Measurements from ENCODE around the gene DIAPH3.

The DIAPH3 gene

DNA sequence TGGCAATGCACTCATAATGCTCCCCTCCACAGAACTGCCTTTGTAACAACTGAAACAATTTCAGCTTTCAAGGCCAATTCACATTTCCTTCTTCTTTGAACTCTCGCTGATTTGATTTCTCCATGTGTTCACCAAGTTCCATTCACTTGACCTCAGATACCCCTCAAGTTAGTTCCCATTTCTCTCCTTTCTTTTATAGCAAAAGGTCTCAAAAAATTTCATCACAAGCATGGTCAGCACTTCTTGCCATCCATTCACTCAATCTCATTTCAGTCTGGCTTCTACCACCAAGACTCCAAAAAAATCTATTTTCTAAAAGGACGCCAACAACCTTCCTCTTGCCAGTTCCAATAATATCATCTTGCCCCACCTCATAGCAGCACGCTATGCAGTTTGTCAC lies 135.7 kb downstream of the DIAPH3 start:
- in situ Hi-C loops (cut with MboI; ENCODE audit: low sequenced_read_pairs): no loop called here

DNA sequence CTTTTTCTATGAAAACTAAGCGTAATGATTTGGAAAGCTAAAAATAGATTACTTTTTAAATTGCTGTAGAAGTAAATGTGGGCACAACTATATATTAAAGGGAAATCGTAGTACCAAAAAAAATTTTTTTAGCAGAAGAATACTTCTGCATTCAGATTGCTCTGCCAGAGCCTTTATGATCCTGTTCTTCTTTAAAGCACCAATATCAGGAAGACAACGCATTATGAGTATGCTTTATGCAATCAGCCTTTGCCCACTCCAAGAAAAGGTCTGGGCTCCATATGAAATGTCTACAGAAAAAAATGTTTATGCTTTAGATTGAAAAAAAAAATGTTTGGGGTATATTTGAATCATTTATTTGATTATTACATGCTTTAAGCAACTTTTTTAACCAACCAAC lies 137.4 kb downstream of the DIAPH3 start:
- in situ Hi-C loops (cut with MboI; ENCODE audit: low sequenced_read_pairs): no loop called here

DNA sequence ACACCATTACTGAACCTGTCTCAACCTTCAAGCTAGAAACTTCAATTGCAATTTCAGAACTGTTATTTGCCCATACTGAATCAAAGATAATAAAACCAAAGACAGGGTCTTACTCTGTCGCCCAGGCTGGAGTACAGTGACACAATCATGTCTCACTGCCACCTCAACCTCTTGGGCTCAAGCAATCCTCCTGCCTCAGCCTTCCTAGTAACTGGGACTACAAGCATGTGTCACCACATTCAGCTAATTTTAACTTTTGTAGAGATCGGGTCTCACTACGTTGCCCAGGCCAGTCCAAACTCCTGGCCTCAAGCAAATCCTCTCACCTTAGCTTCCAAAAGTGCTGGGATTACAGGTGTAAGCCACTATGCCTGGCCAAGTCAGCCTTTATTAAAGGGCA lies 143.4 kb downstream of the DIAPH3 start:
- in situ Hi-C loops (cut with MboI; ENCODE audit: low sequenced_read_pairs): no loop called here

DNA sequence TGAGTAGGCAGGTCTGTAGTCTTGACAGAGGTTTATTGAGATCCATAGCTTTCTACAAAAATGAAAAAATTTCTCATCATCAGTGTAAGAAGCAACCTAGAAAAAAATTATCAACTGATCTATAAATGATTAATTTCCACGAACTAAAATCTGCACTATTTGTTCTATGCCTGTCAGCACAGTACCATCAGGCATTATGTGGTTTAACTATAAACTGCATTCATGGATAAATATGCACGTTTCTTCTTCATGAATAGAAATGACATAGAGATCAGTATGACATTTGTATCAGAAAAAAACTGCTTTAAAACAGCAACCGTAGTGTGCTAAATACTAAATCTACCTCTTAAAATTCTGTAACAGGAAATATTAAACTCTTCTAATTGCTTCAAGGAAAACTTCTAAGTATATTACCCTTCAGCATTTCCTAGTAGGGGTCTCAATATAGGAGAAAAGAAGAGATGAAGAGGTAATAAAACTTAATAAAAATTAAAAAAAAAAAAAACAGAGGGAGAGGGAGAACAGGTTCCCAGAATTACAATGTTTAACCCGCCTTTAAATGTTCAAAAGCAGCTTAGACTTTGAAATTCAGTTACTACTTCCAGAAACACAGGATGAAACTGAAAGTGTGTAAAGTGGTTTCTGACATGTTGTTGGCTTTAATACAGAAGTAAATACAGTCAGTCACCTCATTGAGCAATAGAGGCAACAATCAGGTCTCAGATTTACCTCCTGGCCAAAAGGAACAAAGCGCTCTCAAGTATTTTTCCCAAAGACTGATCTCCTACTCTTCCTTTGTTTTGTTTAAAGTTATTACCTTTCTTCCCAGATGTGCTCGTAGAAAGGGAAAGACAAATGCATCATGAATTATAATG lies 144.4 kb downstream of the DIAPH3 start:
- in situ Hi-C loops (cut with MboI; ENCODE audit: low sequenced_read_pairs): no loop called here

DNA sequence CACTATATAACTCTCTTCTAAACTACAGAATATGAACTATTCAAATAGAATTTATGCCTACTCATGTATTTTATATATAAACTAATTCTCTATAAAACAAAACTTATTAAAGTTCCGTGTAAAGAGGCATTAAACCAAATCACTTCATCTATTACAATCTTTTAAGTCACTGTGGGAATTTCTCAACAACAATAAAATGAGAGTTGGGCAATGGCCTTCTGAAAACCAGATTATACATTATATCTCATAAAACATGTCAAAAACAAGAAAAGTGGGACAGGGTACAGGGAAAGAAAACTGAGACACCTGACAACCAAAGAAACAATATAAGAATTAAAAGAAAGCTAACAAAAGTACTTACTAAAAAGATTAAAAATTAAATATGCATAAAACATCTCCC lies 145.2 kb downstream of the DIAPH3 start:
- in situ Hi-C loops (cut with MboI; ENCODE audit: low sequenced_read_pairs): no loop called here

DNA sequence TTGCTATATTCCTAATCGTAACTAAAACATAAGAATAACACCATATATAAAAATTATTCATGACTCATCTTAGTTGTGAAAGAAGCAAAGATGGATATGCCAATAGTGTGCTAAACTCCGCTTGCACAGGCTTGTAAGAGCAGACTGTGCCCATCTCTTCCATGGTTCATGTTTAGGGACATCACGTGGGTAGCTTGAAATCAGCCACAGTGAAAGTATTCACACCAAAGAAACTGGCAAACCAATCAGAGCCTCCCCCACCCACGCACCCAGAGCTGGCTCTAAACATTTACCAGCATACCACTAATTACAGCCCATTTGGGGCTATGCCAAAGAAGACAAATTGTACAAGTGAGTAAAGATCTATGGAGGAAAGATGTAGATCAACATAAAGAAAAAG lies 147.5 kb downstream of the DIAPH3 start:
- in situ Hi-C loops (cut with MboI; ENCODE audit: low sequenced_read_pairs): no loop called here

DNA sequence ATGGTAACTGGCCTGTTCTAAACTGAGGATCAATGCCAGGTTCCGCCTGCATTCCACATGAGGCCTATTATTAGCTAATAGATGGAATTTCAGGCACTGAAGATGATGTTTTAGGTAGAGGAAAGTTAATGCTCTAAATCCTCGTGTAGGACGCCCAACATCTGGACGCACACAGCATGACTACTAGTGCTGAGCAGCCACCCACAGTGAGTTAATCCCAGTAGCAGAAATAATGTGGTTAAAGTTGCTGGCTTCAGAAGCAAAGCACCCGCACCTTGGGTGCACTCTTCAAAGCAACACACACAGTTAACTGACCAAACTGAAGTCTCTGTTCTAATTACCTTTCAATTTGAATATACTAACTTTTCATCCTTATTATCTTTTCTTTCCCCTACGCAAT lies 150.6 kb downstream of the DIAPH3 start:
- in situ Hi-C loops (cut with MboI; ENCODE audit: low sequenced_read_pairs): no loop called here

DNA sequence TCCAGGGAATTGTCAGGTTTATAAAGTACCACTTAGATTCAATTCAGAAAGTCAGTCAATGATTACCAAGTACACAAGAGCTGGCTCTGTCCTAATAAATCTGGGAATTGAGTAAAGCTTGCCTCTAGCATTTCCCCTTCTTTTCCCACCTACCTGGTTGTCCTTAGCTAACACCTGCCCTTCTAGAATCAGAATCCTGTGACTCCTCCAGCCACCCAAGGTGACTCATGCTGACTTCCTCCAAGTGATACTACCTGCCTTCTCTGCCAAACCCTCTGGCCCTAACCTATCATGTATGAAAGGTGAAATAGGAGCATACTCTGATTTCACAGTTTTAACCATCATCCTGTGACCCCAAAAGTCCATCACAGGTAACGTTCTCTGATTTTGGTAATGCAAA lies 151.2 kb downstream of the DIAPH3 start:
- in situ Hi-C loops (cut with MboI; ENCODE audit: low sequenced_read_pairs): no loop called here

DNA sequence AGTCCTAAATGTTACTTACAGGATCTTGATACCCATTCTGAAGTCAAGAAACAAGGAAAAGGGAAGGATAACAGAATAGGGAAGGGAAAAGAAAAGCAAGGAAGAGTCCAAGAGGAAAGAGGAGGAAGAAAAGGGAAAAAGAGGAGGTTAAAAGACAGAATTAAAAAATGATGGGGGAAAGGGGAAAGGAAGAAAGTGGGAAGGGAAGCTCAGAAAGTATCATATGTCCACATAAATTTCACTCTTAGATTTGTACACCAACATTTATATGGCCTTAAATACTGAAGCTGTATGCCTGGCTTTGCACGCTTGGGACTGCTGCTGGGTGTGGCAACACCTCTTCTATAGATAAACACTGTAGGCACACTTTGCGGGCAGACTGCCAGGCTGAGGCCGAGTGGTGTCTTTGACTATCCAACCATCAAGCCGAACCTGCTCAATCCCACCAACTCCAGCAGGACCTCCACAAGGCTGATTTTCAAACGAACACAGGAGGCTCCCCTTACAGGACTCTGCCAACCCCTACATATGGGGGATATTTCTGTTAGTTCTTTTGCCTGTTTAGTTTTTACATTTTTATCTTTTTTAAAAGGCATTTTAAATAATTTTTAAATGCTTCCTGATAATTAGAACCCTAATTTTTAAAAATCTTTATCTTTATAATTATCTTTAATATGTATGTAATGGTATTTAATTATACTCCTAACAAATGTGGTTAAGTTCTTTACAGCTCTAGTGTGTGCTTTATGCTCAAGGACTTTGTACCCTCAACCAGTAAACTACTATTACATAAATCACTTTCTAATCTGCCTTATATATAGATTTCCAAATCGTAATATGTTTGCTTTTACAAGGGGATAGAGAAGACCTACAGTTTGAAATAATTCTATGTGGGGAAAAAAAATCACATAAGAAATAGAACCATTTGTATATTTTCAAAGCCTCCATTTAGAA lies 154.2 kb downstream of the DIAPH3 start:
- in situ Hi-C loops (cut with MboI; ENCODE audit: low sequenced_read_pairs): no loop called here

DNA sequence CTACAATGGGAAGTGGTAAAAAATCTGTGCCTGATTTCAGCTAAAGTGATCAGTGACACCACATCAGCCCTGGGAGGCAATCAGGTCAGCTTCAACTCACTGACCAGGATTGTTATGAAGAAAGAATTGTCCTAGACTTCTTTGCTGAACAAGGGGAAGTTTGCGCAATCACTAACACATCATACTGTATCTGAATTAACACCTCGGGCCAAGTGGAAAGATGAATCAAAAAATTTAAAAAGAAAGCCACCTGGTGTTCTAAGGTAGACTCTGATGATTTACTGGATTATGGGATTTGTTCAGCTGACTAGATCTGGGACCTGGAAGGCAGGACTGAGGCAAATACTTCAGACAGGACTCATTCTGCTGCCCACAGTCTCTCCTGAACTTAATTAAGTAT lies 161.8 kb downstream of the DIAPH3 start:
- in situ Hi-C loops (cut with MboI; ENCODE audit: low sequenced_read_pairs): no loop called here

DNA sequence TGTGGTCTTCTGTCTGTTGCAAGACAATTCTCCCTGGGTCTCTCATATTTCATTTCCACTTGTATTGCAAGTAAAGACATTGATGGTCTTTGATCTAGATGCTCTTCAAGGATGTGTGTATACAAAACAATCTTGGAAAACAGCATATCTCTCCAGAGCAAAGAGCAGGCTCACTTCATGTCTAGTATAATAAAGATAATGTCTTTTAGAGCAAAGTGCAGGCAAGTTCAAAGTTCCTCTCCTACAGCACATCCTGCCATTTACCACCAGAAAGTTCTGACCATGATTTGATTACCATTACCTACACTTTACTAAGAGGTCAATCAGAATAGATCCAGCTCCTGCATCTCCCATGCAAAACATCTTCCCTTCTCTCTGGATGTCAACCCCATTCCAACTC lies 162.8 kb downstream of the DIAPH3 start:
- in situ Hi-C loops (cut with MboI; ENCODE audit: low sequenced_read_pairs): no loop called here

DNA sequence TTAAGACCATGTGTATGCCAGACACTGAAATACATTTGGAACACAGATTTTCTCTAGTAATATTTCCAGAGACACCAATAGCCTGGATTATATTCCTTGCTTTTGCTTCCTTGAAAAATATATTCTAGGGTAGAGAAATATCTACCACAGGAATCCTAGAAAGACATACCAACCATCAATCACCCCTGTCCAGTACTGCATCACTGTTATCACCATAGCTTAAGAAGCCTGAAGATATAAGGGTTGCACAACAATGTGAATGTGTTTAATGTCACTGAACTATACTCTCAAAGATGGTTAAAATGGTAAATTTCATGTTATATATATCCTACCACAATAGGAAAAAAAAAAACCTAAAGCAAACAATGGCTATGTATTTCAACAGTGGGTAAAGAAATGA lies 163.6 kb downstream of the DIAPH3 start:
- in situ Hi-C loops (cut with MboI; ENCODE audit: low sequenced_read_pairs): no loop called here

DNA sequence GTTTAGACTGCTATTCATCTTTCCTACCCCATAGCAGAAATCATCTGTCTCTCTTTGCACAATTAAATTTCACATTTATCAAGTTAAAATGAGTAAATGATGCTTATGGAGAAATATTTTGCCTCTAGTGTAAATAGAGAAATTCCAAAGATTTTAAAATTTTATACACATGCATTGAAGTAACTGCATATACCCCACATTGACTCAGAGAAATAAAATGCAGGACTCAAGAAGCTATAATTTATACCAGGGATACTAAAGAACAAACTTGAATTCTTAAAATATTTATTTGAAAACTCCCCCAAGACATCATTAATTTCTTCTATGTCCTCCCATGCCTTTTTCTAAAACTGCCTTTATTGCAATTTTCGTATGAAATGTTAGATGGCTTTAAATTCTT lies 165.8 kb downstream of the DIAPH3 start:
- in situ Hi-C loops (cut with MboI; ENCODE audit: low sequenced_read_pairs): no loop called here

DNA sequence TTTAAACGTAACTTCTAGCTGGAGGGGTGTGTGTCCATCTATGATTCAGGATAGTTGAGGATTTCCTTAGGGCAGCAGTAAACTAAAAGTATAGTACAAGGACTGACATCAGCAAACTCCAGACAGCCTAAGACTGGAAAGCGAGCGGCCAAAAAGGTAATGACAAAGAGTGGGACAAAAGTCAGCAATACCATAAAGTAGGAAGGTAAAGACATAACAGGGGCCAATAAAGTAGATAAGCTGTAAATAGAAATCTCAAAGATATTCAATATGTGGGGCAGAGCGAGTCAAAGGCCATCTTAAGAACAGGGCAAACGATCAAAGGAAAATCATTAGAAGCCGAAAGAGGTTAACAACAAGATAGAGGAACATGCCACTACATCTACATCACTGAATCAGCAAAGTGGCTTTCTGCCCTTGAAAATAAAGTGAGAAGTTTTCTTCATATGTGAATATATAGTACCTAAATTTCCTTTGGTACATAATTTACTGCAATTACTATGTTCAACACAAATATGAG lies 167.2 kb downstream of the DIAPH3 start:
- in situ Hi-C loops (cut with MboI; ENCODE audit: low sequenced_read_pairs): no loop called here

DNA sequence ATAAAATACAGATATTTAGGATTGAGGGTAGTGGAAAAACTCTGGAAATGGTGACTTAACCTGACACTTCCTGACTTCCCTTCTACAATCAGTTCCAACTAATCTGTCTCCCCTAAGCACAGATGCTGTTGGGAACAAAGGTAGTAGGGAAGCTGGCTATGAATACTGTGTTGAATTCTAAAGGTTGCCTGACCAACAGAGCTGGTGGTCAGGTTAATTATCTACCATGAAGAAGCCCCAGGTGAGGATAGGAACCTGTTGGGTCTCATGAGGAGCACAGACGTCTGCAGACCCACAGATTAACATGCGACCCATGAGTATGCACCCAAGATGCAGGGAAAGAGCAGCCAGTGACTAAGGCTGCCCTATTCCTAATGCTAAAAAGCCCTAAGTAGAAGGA lies 172.3 kb downstream of the DIAPH3 start:
- in situ Hi-C loops (cut with MboI; ENCODE audit: low sequenced_read_pairs): no loop called here

DNA sequence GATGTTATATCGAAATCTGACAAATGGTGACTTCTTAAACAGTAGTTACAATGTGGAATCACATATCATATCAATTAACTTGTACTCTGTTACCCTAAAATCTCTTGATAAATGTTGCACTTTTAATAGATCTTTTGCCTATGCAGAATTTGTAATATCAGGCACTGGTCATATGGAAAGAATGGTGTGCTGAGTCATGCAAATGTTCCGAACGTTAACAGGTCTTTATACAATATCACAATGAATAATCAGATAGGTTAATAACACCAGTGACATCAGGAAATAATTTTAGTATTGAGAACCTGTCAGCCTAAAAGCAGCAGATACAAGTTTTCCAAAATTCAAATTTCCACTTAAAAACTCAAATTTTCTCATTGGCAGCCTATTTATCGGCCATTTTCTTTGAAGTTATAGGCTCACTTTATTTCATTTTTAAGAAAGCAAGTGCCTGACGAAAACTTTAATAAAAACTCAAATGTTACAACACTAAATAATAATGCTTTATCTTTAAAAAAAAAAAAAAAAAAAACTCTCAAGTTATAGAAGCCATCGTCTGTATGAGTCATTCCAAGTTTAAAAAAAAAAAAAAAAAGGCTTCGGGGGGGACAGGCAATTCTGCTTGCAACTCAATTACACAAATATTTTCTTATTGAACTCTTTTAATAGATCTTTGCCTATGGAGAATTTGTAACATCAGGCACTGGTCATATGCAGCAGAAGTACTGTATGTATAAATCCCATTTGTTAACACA lies 180.9 kb downstream of the DIAPH3 start:
- in situ Hi-C loops (cut with MboI; ENCODE audit: low sequenced_read_pairs): no loop called here

DNA sequence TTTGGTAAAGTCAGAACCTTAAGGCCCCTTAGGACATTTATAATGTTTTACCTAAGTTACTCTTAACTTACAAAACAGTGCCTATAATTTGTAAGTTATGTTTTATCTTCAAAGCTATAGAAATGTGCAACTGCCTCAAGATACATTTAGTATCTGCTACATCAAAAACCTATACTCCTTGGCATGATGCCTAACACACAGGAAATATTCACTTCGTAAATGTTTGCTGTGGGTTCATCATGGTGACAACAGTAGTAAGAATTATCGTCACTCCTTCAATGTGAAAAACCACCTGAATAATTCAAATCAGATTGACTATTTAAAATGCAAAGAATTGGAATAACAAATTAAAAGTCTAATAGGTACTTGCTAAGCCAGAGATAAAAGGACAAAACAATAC lies 184.1 kb downstream of the DIAPH3 start:
- in situ Hi-C loops (cut with MboI; ENCODE audit: low sequenced_read_pairs): no loop called here

DNA sequence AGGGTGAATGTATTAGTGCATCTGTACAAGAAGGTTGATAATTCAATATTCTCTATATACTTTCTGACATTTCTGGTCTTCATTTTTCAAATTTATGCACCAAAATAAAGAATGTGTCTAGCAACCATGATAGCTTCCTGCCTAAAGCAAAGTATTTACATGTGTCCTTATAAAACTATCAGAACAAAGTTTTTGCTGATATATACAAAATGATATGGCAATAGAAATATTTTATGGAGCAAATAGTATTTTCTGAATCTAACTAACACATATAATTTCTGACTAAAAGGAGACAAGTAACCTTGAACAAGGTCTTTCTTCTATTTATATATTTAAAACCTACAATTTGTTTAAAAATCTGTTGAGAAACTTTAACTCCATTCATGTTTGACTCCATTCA lies 184.9 kb downstream of the DIAPH3 start:
- in situ Hi-C loops (cut with MboI; ENCODE audit: low sequenced_read_pairs): no loop called here

DNA sequence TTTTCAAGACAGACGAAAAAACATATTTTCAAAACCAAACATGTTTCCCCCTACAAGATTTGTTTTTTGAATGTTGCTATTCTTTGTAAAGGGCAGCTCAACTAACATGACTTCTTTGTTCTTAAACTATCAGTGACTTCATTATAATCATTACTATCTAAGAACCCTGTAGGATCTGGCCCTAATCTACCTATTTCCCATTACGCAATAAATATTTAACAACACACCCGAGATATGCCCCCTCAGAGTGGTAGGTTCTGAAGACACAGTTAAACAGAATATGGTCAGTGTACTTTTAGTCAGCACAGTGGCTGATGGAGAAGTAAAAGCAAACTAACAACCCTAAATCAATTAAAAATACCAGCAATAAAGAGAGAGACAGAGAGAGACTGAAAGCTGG lies 186.9 kb downstream of the DIAPH3 start:
- in situ Hi-C loops (cut with MboI; ENCODE audit: low sequenced_read_pairs): no loop called here

DNA sequence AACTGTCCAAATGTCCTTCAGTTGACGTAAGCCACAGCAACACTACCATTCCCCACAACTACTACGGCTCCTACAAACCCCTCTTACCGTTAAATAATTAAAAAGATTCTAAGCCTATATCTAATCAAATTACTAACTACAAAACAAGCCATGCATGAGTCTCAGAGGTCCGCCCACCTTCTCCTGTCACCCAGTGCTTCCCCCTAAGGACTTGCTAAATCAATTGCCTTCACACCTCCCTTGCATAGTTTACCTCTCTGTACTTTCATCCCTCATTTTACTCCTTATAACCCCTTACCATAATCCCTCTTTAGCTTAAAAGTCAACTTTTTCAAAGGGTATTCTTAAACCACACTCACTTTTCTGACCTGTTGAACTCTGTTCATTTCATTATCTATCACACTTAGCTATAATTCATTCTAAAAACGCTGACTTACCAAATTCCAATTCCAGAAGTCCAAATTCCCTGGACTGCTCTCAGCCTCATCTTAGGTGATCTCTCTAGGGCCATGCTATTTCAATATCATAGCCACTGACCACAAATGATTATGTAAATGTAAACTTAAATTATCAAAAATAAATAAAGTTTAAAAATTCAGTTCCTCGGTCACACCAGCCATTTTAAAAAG lies 187.8 kb downstream of the DIAPH3 start:
- in situ Hi-C loops (cut with MboI; ENCODE audit: low sequenced_read_pairs): no loop called here

DNA sequence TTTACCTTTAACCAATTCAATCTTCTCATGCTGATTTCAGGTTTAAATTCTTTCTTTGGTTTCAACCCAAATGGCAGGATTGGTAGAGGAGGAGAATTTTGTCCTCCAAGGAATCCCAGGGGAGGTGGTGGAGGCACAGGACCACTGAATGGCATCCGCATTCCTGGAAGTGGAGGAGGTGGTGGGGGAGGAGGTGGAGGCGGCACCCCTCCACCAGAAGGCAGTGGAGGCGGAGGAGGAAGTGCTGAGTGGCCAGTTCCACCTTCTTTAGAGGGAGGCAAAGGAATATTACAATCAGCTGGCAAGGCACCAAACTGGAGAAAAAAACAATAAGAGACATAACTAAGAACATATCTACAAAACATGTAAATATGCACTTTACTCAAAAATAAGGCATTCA lies 192.9 kb downstream of the DIAPH3 start:
- in situ Hi-C loops (cut with MboI; ENCODE audit: low sequenced_read_pairs): no loop called here
